CMK (cell line): ENCODE data around the gene RAB4A.
"Not testable (repeated sequence)": the region's sequence is repeated elsewhere in the genome, so short reads cannot be mapped to it uniquely, and the experiment has no call there.

Experiments
- DNase-seq: peaks from one replicate; pipeline ENCODE4 v3.0.0-alpha.2; 2010; ENCODE audit warnings: low read depth

RAB4A gene

DNA sequence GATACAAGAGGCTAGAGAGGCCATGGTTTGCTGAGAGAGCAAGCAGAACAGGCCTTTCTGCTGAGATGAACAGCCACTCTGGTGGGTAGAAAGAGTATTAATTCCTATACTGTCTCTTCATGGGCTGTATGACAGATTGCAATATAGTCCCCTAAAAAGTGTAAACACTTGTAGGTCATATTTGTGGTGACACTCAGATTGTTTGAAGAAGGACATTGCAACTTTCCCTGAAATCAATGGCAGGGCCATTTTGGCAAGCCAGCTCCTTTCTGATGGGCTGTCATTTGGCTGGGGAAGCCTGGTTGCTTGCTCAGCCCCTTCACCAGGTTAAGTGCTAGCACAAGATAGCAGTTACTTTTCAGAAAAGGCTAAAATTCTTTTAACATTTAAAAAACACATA, 27.5 kb downstream of the RAB4A start:
- DNase-seq, result no peak

DNA sequence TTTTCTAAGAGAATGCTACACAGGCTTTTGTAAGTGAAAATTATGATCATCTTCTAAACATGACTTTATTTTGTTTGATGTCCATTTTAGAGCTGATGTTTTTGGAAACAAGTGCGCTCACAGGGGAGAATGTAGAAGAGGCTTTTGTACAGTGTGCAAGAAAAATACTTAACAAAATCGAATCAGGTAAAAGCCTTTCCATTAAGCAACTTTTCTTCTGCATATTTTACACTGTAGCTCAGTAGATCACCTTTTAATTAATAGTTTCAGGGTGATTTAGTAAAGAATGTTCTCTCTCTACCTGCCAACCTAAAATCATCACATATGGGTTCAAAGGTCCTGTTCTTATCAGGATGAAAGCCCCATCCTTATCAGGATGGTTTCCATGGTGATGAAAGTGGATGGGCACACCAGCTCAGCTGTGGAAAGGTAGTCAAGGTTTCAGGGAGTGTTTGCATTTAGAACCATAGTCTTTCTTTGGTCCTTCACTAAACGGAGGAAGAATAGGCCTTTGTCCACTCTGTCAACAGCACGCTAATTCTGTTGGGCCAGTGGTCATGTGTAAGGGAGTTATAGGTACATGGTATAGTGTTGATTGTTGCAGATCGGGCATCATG, 28.1 kb downstream of the RAB4A start:
- DNase-seq, result no peak

DNA sequence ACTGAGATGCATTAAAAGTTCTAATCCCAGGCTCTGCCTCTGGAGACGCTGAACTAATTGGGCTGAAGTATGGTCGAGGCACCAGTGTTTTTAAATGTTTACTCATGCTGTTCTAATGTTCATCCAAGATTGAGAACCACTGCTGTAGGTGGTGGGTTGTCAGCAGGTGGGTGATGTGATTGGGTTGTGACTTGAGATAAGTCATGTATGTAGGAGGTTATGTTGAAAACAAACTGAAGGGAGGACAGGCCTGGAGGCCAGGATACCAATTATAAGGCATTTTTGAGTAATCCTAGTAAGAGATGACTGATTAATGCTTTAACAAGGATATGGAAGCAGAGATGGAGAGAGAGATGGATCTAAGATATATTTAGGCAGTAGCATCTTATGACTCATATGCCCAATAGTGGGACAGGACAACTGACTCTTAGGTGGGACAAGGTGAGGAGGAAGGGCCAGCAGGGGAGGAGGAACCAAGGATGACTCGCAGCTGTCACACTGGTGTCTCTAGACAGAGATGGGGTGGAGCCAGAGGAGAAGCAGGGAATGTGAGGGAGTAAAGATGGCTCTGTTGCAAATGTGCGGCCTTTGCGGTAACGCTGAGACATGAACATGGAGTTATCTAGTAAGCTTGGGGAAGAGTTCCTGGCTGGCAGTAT, 29.3 kb downstream of the RAB4A start:
- no peak for DNase-seq

DNA sequence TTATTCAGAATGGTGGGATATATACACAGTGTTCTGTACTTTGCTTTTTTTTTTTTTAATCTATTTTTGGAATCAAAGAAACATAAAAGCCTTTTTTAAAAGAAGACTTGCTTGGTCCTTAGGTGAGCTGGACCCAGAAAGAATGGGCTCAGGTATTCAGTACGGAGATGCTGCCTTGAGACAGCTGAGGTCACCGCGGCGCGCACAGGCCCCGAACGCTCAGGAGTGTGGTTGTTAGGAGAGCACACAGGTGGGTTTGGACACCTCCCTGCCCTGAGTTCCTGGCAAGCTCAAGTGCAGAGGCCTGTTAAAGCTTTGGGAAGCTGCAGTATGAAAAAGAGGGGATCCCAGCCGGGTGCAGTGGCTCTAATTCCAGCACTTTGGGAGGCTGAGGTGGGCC, 31.8 kb downstream of the RAB4A start:
- no peak for DNase-seq

DNA sequence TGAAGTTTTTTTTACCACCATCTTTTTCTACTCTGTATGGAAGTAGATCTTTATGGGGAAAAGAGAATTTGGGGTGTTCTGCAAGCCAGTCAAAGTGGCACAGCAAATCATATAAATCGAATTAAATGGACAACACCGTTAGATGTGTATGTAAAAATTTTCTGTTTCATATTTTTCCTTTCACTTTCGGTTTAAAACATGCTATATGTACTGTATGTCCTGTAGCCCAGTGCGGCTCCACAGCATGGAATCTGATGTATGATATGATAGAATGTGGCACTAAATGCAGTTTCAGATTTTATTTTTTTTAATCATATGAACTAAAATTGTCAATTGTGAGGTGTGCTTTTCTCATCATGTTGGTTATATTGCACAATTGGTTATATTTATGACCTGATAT, 32.9 kb downstream of the RAB4A start:
- no peak for DNase-seq

DNA sequence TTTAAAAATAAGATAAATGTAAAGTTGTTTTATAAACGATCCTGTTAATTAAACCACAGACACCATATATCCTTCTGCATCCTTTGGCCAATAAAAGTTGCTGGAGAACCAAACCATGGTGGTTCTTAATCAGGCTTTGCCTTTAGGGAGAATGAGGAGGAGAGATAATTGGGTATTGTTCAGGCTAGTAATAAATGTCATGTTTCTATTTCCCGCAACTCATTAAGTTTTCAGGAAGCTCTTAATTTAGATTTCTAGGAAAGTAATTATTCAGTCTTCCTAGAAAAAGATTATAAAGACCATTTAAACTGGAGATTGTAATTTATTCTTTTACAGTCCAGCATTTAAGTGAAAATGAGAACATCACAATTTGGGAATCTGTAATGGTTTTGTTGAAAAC, 34.5 kb downstream of the RAB4A start:
- DNase-seq, result no peak

DNA sequence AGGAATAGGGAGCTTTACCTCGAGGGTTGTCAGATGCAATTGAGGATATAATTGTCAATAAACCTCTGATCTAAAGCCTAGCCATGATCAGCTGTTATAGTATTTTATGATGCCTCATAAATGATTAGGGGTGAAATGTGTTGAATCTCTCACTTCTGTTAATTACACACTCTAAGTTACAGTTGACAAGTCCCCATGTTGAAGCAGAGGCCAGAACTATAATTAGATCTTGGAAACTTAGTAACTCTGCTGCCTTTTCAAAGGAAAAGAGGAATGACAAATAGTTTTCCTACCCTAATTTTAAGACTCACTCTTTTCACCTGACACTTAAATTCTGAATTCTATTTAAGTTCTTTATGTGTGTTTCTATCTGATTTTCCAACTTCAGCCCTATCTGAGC, 38.2 kb downstream of the RAB4A start:
- no peak for DNase-seq

DNA sequence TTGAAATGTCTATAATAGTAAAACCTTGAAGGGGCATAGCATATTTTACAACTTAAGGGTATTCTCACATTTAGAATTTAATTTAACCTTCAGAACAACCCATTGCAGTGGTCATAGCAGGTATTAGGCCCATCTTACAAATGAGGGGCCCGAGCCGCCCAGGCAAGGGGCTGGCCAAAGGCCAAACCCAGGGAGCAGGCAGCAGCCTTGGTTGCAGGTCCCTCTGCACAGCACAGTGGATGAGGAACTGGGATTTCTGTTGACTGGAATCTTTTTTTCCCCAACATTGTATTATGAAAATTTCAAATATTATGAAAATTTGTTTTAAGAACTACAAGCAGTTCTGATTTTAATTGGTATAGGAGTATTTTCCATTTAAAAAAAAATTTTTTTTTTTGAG, 38.8 kb downstream of the RAB4A start:
- DNase-seq, result no peak

DNA sequence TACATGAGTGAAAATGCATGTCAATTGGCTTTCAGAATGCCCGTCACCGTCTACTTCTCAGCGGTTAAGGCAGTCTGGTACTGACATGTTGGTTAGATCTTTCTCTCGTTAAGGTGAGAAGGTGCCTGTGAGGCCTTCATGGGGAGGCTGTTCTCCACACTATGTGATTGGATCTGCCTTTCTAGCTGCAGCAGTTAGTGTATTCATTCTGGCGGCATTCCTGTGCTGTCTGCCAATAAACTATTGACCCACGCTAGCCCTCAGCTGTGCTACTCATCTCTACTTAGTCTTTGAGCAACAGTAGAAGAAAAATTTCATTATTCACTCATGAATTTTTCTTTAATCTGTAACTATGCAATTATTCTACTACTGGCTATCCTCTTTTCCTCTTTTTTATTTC, 39.9 kb downstream of the RAB4A start:
- DNase-seq, result no peak

DNA sequence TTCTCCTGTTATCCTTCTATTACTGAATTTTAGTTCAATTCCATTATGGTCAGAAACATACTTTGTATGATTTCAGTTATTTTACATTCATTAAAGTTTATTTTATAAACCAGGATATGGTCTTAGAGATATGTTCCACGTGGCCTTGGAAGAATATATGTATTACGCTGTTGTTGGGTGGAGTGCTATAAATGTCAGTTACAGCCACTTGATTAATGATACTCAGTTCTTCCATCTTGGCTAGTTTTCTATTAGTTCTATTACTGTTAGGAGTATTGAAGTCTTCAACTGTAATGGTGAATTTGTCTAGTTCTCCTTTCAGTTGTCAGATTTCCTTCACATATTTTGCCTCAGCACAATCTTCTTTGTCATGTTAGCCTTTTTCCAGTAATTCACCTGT, 45.3 kb downstream of the RAB4A start:
- DNase-seq, result no peak

DNA sequence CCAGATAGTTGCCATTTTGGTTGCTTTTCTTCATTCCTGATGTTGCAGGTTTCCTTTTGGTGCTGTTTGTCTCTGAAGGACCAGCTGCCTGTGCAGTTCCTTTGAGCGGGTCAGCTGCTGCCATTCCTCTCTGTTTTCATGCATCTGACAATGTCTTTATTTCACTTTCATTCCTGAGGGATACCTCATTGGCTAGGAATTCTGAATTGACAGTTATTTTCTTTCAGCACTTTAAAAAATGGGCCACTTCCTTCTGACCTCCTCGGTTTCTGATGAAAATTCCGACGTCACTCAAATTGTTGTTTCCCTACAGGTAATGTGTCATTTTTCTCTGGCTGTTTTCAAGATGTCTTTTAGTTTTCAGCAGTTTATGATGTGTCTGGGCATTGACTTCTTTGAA, 47.1 kb downstream of the RAB4A start:
- no peak for DNase-seq

DNA sequence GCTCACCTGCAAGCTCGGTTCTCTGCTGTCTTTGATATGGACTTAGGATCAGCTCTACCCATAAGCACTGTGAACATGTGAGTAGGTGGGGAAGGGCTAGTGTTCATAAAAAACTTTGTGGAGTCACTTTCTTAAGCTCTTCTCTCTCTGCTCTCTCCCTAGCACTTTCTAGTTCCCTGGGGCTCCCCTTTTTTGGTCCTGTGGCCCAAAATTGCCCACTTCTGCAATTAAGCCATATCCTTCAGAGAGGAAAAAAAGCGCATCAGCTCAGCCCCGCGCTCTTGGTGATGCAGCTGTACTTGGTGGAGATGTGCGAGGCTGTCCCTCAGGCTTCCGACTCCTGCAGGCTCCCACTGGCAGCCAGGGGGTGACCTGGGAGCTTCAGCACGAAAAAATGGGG, 48.6 kb downstream of the RAB4A start:
- no peak for DNase-seq

DNA sequence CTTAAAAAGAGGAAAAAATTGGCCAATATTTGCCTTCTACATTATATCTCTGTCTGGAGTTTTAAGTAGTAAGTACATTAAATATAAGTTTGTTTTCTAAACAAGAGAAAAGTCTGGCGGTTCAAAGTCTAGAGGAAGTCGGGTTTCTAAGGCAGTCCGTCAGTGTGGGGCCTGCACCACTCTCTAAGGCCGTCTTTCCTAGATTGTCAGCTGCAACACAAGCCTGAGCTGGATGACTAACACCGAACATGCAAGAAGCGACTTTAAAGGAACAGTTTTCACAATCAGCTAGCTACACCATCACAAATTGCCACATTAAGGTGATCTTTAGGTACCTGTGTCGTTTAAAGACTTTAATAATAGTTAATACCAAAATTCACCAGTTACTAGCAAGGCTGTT, 52.3 kb downstream of the RAB4A start:
- no peak for DNase-seq

DNA sequence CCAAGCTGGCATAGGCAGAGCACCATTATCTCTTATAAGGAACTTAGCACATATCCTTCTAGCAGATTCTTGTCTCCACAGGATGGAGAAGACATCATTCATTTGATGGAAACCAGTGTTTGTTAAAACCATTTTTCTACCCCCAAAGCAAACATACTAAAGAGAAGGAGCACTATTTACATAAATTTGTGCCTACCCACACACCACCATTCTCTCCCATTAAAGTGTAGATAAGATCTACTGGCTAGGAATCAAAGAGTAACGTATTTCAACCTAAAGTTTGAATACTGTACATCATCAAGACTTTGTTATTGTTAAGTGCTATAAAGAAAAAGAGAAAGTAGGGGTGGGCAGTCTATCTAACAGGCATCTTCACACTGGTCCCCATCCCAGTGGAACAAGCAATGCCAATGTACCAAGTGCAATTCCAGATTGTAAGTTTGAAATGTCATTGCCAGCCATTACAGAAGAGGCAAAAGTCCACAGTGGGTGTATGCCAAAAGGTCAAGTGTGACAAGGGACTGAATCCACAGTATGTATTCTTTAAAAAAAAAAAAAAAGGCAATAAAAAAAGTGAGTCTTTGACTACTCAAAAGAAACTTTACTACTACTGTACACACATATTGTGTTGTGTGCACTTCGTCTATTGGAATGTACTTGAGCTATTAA, 53.1 kb downstream of the RAB4A start:
- no peak for DNase-seq

DNA sequence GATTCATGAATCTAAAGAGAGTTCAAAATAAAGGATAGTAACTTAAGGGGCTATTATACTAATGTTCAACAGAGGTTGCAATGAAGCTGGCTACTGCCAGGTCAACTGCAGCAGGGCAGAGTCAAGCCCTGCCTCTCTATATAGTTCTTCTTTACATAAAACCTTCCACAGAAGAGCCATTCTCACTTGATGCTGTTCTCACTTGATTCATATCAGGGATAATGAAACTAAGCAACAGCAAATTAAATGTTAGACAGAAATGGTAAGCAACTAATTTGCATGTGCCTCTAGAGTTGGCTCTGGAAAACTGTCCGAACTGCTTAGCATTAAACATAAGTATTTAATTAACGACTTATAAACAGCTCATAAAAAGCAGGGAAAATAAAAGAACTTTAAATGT, 54.5 kb downstream of the RAB4A start:
- DNase-seq, result no peak

DNA sequence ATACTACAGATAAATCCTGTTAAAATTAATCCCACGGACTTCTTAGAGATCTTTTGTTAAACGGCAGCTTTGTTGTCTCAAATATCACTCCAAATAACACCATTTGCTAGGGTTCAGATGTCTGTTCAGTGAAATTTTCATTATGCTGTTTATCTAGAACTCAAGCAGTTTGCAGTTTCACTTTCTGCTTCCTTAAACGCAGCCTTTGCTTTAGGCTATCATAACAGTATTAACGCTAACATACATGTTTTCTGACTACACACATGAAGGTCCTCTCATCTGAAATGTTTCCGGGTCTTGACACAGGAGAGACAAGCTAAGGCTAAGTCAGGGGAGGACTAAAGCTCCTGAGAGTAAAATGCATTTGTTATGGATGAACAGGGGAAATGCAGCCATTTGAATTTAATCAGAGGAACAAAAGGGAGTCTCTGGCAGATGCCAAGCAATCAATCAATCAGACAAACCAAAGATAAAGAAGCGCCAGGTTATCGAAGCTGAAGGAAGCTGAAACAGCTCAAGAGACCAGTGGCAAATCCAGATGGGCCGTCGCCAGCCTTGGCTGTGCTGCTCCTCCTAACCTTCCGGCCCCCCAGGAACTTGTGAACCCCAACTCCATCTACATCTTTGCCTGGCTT, 55.1 kb downstream of the RAB4A start:
- no peak for DNase-seq

DNA sequence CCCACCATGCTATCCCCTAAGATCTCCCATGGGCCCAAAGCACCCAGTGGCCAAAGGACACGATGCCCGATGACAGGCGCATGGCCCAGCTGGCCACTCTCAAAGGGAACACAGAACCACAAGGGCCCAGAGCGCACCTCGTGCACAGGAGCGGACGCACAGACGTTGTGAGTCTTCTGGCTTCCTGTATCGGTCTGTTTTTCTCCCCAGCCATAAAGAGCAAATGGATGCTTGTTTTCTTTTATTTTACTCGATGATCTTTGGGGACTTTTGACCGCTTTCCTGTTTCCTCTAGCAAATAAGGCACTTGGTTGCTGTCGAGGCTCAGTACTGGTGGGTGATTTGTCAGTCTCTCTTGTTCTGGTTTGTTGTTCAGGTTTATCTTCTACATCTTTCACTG, 55.7 kb downstream of the RAB4A start:
- DNase-seq, result no peak

DNA sequence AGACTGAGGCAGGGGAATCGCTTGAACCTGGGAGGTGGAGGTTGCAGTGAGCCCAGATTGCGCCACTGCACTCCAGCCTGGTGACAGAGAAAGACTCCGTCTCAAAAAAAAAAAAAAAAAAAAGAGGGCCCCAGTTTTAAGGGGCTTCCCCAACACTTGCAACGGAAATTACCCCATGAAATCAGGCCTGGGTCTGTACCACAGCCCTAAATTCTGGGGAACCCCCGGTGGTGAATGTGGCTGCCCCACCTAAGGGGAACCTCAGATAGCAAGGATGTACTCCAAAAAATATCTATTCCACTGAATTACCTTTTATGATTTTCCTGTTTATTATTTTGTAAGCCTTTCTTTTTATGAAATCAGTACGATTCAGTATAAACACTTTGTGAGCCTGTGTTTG, 56.9 kb downstream of the RAB4A start:
- not testable (repeated sequence) for DNase-seq

DNA sequence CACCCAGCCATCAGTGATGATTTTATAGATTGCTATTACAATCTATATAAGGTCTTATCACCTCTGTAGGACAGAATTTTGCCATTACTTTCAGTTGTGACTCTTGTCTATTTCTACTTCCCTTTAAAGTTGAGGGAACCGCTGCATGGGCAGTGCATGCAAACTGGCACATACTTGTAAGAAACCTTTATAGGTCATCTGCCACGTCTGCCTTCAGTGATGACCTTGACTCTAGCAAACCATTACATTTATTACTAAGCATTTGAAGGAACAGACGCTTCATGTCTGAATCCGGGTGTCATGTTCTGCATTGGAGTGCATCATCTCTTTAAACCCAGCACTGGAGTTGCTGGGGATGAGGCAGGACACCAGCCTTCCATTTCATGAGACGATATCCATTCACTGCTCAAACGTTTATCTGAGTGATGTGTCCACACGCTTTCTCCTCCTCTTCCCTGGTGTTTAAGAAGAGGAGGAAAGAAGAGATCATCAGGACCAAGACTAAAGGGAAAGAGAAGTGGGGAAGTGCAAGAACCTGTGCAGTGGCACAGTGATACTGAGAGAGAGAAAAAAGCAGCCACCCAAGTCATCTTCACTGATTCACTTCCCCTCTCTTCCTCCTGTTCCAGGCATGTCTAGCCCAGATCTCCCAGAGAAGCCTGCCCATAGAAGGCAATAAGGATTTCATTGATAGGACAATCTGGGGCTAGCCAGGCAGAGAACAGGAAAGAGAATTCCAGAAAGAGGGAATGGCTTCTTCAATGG, 57.9 kb downstream of the RAB4A start:
- DNase-seq, result no peak

DNA sequence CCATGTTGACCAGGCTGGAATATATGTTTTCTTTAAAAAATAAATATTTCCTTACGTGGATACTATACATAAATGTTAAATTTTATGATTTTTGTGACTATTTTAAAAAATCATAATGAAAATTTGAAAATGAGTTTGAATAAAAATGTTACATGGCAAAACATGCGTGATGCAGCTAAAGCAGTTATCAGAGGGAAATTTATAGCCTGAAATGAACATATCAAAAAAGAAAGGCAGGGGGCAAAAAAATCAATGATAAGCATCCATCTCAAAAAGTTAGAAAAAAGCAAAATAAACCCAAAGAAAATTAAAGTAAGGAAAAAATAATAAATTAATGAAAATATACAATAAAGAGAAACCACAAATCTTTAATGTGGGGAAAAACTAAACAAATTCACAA, 63.4 kb downstream of the RAB4A start:
- no peak for DNase-seq

DNA sequence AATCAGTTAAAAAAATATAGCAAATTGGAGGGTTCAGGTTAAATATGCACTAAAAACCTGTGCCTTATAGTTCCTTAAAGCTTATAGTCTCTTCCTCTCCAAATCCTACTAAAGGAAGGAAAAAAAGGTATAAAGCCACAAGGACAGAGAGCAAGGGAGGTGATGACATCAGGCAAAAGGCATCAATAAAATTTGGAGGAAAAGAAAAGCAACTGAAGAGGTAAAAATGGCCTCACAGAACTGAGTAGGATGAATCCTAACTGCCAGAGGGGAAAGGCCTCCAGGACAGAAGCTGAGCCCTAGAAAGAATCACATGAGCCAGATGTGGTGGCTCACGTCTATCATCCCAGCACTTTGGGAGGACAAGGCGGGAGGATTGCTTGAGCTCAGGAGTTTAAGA, 63.8 kb downstream of the RAB4A start:
- no peak for DNase-seq

DNA sequence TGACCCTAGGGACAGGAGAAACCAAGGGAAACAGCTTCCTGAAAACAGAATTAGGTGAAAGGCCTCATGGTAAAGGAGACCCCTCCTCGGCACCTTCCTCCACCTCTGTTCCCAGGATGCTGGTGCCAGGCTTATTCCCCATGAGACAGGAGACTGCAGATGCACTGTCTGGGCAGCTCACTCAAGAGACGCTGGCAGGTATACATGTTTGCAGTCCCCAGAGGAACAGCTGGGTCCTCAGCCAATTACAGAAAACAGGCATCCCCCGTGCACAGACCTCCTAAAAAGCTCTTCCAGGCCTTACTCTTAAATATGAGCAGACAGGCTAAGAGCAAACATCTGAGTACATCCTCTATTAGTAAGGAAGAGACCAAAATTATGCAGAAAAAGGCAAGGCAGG, 65.4 kb downstream of the RAB4A start:
- DNase-seq, result no peak

DNA sequence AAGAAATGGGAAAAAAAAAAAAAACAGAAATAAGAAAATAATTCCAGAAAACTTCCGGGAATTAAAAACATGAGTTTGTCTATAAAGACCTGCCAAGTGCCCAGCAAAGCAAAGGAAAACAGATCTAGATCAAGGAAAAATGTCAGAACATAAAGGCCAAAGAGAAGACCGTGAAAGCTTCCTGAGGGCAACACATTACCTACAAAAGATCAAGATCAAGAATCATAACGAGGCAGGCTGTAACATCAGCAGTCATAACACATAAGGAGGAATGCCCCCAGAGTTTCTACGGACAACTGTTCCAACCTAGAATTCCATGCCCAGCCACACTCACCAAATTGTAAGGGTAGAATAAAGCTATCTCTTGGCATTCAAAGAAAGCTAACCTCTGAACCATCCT, 68.2 kb downstream of the RAB4A start:
- DNase-seq, result no peak
